ENCODE measurements around the gene TTC19. TPM values are rescaled to one million over a fixed set of nuclear protein-coding genes. Genes with fewer than 3 reads are reported as not detected.
A peak's percentile ranks its signal among the peaks of the same experiment; 100 is the strongest.

TTC19 gene
- total and polyA plus RNA-seq, 2 donors (not counting 3 experiments of a cell fraction or from before 2014, with no cell fraction given) = 7.8 to 32.8 TPM

- no TSS peak for BruUV-seq (replicated peaks)
- ChIA-PET POLR2A (no interaction called here), CTCF (interaction anchor here (1.0 kb wide), 1 partner anchor 18 kb away, joined by 3 read pairs; the partner anchor contains the start of gene ADORA2B)
- DNase-seq (ENCODE audit: low read depth, low spot score) (peak; percentile 44), FAIRE-seq (peak; percentile 62)
- Histone ChIP-seq H3K27me3 (ENCODE audit: control insufficient read depth in 2 of 2, insufficient read depth in 2 of 2, low read length in 2 of 2) (no peaks in the 10 kb centered on the region), H3K9ac (replicated peaks; ENCODE audit: extremely low read depth, insufficient read depth, low read length) (no peak overlapping the region), H3K9me3 (replicated peaks; ENCODE audit: control insufficient read depth, insufficient read depth, low read length) (no peaks in the 10 kb centered on the region), H3K4me2 (ENCODE audit: insufficient read depth, low read length) (no peak overlapping the region), H3K27ac (ENCODE audit: insufficient read depth, low read depth, low read length) (peak overlapping the region; percentile 47), H3K79me2 (ENCODE audit: control insufficient read depth, insufficient read depth, low read length) (peaks cover 33% of the 10 kb centered on the region), H4K20me1 (replicated peaks; ENCODE audit: control insufficient read depth, extremely low read depth, insufficient read depth, low read length) (no peaks in the 10 kb centered on the region), H3K36me3 (ENCODE audit: control insufficient read depth in 2 of 2, extremely low read depth in 1 of 2, insufficient read depth in 2 of 2, low read length in 2 of 2) (no peaks in the 10 kb centered on the region), H2AFZ (ENCODE audit: low read depth, low read length) (no peak overlapping the region), H3K4me1 (ENCODE audit: control insufficient read depth, extremely low read depth, insufficient read depth, low read length) (peaks cover 42% of the 10 kb centered on the region), H3K4me3 (replicated peaks in 1 of 3; ENCODE audit: insufficient read depth in 1 of 3, low read depth in 1 of 3, low read length in 3 of 3) (no peak overlapping the region), H3K9me1 (replicated peaks; ENCODE audit: control insufficient read depth, extremely low read depth, insufficient read depth, low read length) (no peaks in the 10 kb centered on the region)
- intact Hi-C loops (cut with micrococcal nuclease) = no loop called here
- TF ChIP-seq GATA2 (IDR thresholded peaks at IDR 0.05; ENCODE audit: insufficient read depth, insufficient read length, low read depth, low read length) = no peak
- TF ChIP-seq FOS (IDR thresholded peaks at IDR 0.05; ENCODE audit: borderline replicate concordance, insufficient read depth, low read length) = no peak
- TF ChIP-seq JUN (IDR thresholded peaks at IDR 0.05; ENCODE audit: borderline replicate concordance, insufficient read depth, insufficient read length, low read depth) = no peak
- TF ChIP-seq MAX (IDR thresholded peaks at IDR 0.05; ENCODE audit: insufficient read depth, insufficient read length) = no peak
- TF ChIP-seq POLR2AphosphoS5 (IDR thresholded peaks at IDR 0.05; ENCODE audit: insufficient read depth, low read depth, low read length) = no peak
- TF ChIP-seq, protein P1, sequence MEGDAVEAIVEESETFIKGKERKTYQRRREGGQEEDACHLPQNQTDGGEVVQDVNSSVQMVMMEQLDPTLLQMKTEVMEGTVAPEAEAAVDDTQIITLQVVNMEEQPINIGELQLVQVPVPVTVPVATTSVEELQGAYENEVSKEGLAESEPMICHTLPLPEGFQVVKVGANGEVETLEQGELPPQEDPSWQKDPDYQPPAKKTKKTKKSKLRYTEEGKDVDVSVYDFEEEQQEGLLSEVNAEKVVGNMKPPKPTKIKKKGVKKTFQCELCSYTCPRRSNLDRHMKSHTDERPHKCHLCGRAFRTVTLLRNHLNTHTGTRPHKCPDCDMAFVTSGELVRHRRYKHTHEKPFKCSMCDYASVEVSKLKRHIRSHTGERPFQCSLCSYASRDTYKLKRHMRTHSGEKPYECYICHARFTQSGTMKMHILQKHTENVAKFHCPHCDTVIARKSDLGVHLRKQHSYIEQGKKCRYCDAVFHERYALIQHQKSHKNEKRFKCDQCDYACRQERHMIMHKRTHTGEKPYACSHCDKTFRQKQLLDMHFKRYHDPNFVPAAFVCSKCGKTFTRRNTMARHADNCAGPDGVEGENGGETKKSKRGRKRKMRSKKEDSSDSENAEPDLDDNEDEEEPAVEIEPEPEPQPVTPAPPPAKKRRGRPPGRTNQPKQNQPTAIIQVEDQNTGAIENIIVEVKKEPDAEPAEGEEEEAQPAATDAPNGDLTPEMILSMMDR (IDR thresholded peaks at IDR 0.05; ENCODE audit: extremely low read depth in 1 of 2, insufficient read depth in 1 of 2, low read depth in 1 of 2, low read length in 2 of 2) = no peak
- TF ChIP-seq POLR2A (IDR thresholded peaks at IDR 0.05; ENCODE audit: low read depth, low read length) = no peak
- no peak for TF ChIP-seq EZH2 (IDR thresholded peaks at IDR 0.05; ENCODE audit: borderline replicate concordance, low read depth, low read length, severe bottlenecking)
- no peak for TF ChIP-seq MYC (IDR thresholded peaks at IDR 0.05; ENCODE audit: low read depth, low read length)
- dilution Hi-C loops (cut with MboI; ENCODE audit: extremely low pct_ligation_motif_present, low sequenced_read_pairs) = no loop called here
Observed at GRCh38 chr17:15963670-15964110, 35.9 kb upstream of the TTC19 start.

Measured in endothelial cell of umbilical vein (primary cell).